Caco-2 (cell line): ENCODE data around the gene GSDMA. TPM values are rescaled to one million over a fixed set of nuclear protein-coding genes. Genes with fewer than 3 reads are reported as not detected.

Experiments used
- BruUV-seq: library from RNA; stranded (reverse); fragments of 400-500 nt; replicated peaks from 2 replicates; lab custom pipeline; 2021; lab: Mats Ljungman, UMichigan
- CTCF ChIA-PET: fragments of 300-600 bp; sonication (Branson Sonifier 250); formaldehyde crosslinking; loops from one replicate; lab custom pipeline; 2022; ENCODE audit warnings: antibody characterized with exemption; lab: Charles Lee
- POLR2A ChIA-PET: fragments of 300-600 bp; sonication (Branson Sonifier 250); formaldehyde crosslinking; loops from one replicate; lab custom pipeline; 2022; ENCODE audit warnings: antibody characterized with exemption; lab: Charles Lee
- DNase-seq, 2 experiments: peaks; one replicate each; pipeline versions ENCODE4 v3.0.0 to v3.0.0-alpha.2; 2020 to 2022
- H3K27me3 ChIP-seq: replicated peaks from 2 replicates; pipeline ENCODE4 v1.6.0; 2011; ENCODE audit warnings: low read length; ENCODE audit not compliant: control insufficient read depth, insufficient read depth
- H3K36me3 ChIP-seq: 2 replicates; pipeline ENCODE4 v1.5.1; 2011; ENCODE audit warnings: low read length; ENCODE audit not compliant: control insufficient read depth, insufficient read depth
- H3K4me1 ChIP-seq: fragments of 250-450 bp; sonication (Bioruptor Pico); 2 replicates; pipeline ENCODE4 v1.5.1; 2020; ENCODE audit warnings: mild to moderate bottlenecking
- H3K4me3 ChIP-seq: 2 replicates; pipeline ENCODE4 v1.5.1; 2011; ENCODE audit warnings: low read depth, mild to moderate bottlenecking, control low read depth, low read length
- H3K9me3 ChIP-seq: fragments of 250-450 bp; sonication (Bioruptor Pico); 2 replicates; pipeline ENCODE4 v1.5.1; 2020; ENCODE audit warnings: mild to moderate bottlenecking, moderate library complexity
- H3K27ac Mint-ChIP-seq: one replicate; pipeline ENCODE4 v1.8.0; 2022; ENCODE audit warnings: mixed read lengths; ENCODE audit not compliant: unreplicated experiment
- H3K27me3 Mint-ChIP-seq: one replicate; pipeline ENCODE4 v1.8.0; 2022; ENCODE audit warnings: mixed read lengths; ENCODE audit not compliant: insufficient read depth, unreplicated experiment
- H3K36me3 Mint-ChIP-seq: one replicate; pipeline ENCODE4 v1.8.0; 2022; ENCODE audit warnings: mild to moderate bottlenecking, mixed read lengths; ENCODE audit not compliant: insufficient read depth, unreplicated experiment
- H3K4me1 Mint-ChIP-seq: one replicate; pipeline ENCODE4 v1.8.0; 2022; ENCODE audit warnings: low read depth, mixed read lengths; ENCODE audit not compliant: unreplicated experiment
- H3K4me3 Mint-ChIP-seq: one replicate; pipeline ENCODE4 v1.8.0; 2022; ENCODE audit warnings: mild to moderate bottlenecking, moderate library complexity, mixed read lengths; ENCODE audit not compliant: unreplicated experiment
- H3K9me3 Mint-ChIP-seq: one replicate; pipeline ENCODE4 v1.8.0; 2022; ENCODE audit warnings: mixed read lengths; ENCODE audit not compliant: unreplicated experiment
- intact Hi-C: fragments of 100-400 bp; cut with micrococcal nuclease; formaldehyde crosslinking; loops from one replicate; pipeline ENCODE4 v1.10.0; 2022; ENCODE audit not compliant: unreplicated experiment
- total RNA-seq: library from RNA; stranded (reverse); gene quantifications from 2 replicates; pipeline ENCODE4 v1.2.3, GENCODE V29; 2022
- TF ChIP-seq, protein P1 (sequence below), 2 experiments: fragments of 200-600 bp in 1 of 2; IDR thresholded peaks; 1 replicate in 1 of 2; 2 replicates in 1 of 2; pipeline versions ENCODE4 v1.5.1 to v1.8.0; 2011 to 2022; ENCODE audit warnings: antibody characterized with exemption in 1 of 2, control low read depth in 1 of 2, inconsistent platforms in 1 of 2, low read depth in 1 of 2, low read length in 1 of 2, mild to moderate bottlenecking in 1 of 2, moderate library complexity in 1 of 2; ENCODE audit not compliant: insufficient read depth in 1 of 2, severe bottlenecking in 1 of 2, unreplicated experiment in 1 of 2

Gene GSDMA
- total RNA-seq, 1 experiment from 2014 or later: not detected

DNA sequence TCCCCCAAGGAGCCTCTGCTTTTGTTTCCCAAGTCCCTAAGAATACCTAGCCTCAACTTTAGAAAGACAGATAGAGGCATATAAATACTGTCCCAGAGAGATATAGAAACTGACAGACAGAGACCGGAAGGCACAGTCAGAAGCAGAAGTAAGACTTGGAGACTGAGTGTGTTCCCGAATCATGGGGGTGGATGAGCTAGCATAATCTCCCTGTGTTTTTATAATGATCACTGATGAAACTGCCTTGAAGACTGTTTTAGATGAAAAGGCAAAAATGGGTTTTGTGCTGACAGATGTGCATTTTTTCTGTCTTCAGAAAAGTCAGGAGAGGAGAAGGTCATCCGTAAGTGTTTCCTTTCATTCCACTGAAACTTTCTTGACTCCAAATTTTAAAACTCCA is 9.5 kb downstream of the GSDMA start:
- DNase-seq: no peak
- Mint-ChIP-seq H3K36me3 (no peaks in the 10 kb centered on the region), H3K9me3 (no peaks in the 10 kb centered on the region), H3K4me3 (no peak overlapping the region), H3K27ac (no peak overlapping the region), H3K4me1 (peaks cover 7% of the 10 kb centered on the region), H3K27me3 (peaks cover 3% of the 10 kb centered on the region)
- ChIA-PET CTCF (interaction anchor here (0.5 kb wide), 1 partner anchor 54 kb away, joined by 3 read pairs; the partner anchor contains the start of gene GSDMB), POLR2A (no interaction called here)
- H3K9me3 ChIP-seq: no peaks in the 10 kb centered on the region
- H3K36me3 ChIP-seq: no peaks in the 10 kb centered on the region
- TF ChIP-seq, protein P1, sequence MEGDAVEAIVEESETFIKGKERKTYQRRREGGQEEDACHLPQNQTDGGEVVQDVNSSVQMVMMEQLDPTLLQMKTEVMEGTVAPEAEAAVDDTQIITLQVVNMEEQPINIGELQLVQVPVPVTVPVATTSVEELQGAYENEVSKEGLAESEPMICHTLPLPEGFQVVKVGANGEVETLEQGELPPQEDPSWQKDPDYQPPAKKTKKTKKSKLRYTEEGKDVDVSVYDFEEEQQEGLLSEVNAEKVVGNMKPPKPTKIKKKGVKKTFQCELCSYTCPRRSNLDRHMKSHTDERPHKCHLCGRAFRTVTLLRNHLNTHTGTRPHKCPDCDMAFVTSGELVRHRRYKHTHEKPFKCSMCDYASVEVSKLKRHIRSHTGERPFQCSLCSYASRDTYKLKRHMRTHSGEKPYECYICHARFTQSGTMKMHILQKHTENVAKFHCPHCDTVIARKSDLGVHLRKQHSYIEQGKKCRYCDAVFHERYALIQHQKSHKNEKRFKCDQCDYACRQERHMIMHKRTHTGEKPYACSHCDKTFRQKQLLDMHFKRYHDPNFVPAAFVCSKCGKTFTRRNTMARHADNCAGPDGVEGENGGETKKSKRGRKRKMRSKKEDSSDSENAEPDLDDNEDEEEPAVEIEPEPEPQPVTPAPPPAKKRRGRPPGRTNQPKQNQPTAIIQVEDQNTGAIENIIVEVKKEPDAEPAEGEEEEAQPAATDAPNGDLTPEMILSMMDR (IDR thresholded peaks at IDR 0.05; ENCODE audit: insufficient read depth in 1 of 2, low read depth in 1 of 2, low read length in 1 of 2, severe bottlenecking in 1 of 2, unreplicated experiment in 1 of 2): no peak
- BruUV-seq: no TSS peak
- H3K4me1 ChIP-seq: no peaks in the 10 kb centered on the region
- no peaks in the 10 kb centered on the region for H3K27me3 ChIP-seq
- no peak overlapping the region for H3K4me3 ChIP-seq
- intact Hi-C loops: no loop called here

- no peak overlapping the region for H3K4me3 Mint-ChIP-seq
- H3K36me3 Mint-ChIP-seq: no peaks in the 10 kb centered on the region
- POLR2A ChIA-PET: no interaction called here
- DNase-seq: no peak
- H3K36me3 ChIP-seq: no peaks in the 10 kb centered on the region
- H3K9me3 Mint-ChIP-seq: no peaks in the 10 kb centered on the region
- no peaks in the 10 kb centered on the region for H3K9me3 ChIP-seq
- CTCF ChIA-PET: interaction anchor here (0.7 kb wide), 1 partner anchor 1106 kb away, joined by 4 read pairs; no protein-coding TSS in a partner anchor
- TF ChIP-seq, protein P1 (IDR thresholded peaks at IDR 0.05; ENCODE audit: insufficient read depth in 1 of 2, low read depth in 1 of 2, low read length in 1 of 2, severe bottlenecking in 1 of 2, unreplicated experiment in 1 of 2): no peak
- H3K27me3 ChIP-seq: no peaks in the 10 kb centered on the region
- no peak overlapping the region for H3K27ac Mint-ChIP-seq
- H3K4me1 ChIP-seq: no peaks in the 10 kb centered on the region
- H3K4me3 ChIP-seq: no peak overlapping the region
- intact Hi-C loops: no loop called here
- BruUV-seq: no TSS peak
- peaks cover 3% of the 10 kb centered on the region for H3K27me3 Mint-ChIP-seq
- peaks cover 7% of the 10 kb centered on the region for H3K4me1 Mint-ChIP-seq
These were observed 10.7 kb downstream of the GSDMA start for GRCh38 chr17:39973496-39973895.

GRCh38 chr17:39974433-39974832 is 11.6 kb downstream of the GSDMA start:
- CTCF ChIA-PET: no interaction called here
- Histone ChIP-seq H3K27me3 (no peaks in the 10 kb centered on the region), H3K9me3 (no peaks in the 10 kb centered on the region), H3K36me3 (no peaks in the 10 kb centered on the region), H3K4me1 (no peaks in the 10 kb centered on the region), H3K4me3 (no peak overlapping the region)
- Mint-ChIP-seq H3K4me1 (peaks cover 12% of the 10 kb centered on the region), H3K9me3 (no peaks in the 10 kb centered on the region), H3K4me3 (no peak overlapping the region), H3K36me3 (no peaks in the 10 kb centered on the region), H3K27ac (no peak overlapping the region), H3K27me3 (peaks cover 3% of the 10 kb centered on the region)
- intact Hi-C loops: no loop called here
- TF ChIP-seq, protein P1 (IDR thresholded peaks at IDR 0.05; ENCODE audit: insufficient read depth in 1 of 2, low read depth in 1 of 2, low read length in 1 of 2, severe bottlenecking in 1 of 2, unreplicated experiment in 1 of 2): no peak
- DNase-seq: no peak
- no TSS peak for BruUV-seq
- POLR2A ChIA-PET: no interaction called here
